Mesothelial cell of epicardium (in vitro differentiated cells): ENCODE data around the gene SETDB1. TPM values are rescaled to one million over a fixed set of nuclear protein-coding genes. Genes with fewer than 3 reads are reported as not detected.
A peak's percentile ranks its signal among the peaks of the same experiment; 100 is the strongest.

Experiments
- DNase-seq, 2 experiments: peaks; one replicate each; pipeline ENCODE4 v3.0.0; 2021; ENCODE audit warnings: low spot score in 2 of 2; ENCODE audit not compliant: unreplicated experiment in 2 of 2
- H3K27ac Mint-ChIP-seq: 2 replicates; pipeline ENCODE4 v1.8.0; 2021; ENCODE audit warnings: mixed read lengths
- H3K27me3 Mint-ChIP-seq: 2 replicates; pipeline ENCODE4 v1.8.0; 2021; ENCODE audit warnings: low read depth, mixed read lengths
- H3K36me3 Mint-ChIP-seq: 2 replicates; pipeline ENCODE4 v1.8.0; 2021; ENCODE audit warnings: mixed read lengths
- H3K4me1 Mint-ChIP-seq: 2 replicates; pipeline ENCODE4 v1.8.0; 2021; ENCODE audit warnings: mixed read lengths
- H3K4me3 Mint-ChIP-seq: 2 replicates; pipeline ENCODE4 v1.8.0; 2021; ENCODE audit warnings: mild to moderate bottlenecking, moderate library complexity, mixed read lengths
- H3K9me3 Mint-ChIP-seq: 2 replicates; pipeline ENCODE4 v1.8.0; 2021; ENCODE audit warnings: mixed read lengths
- CTCF ChIP-seq: fragments of 200-600 bp; sonication (generic); IDR thresholded peaks from one replicate; pipeline ENCODE4 v1.5.0; 2021; ENCODE audit warnings: antibody characterized with exemption; ENCODE audit not compliant: unreplicated experiment
- total RNA-seq: library from RNA; stranded (reverse); gene quantifications from 3 replicates; pipeline ENCODE4 v1.2.1, GENCODE V29; 2021

SETDB1 gene
- total RNA-seq, 1 donor from 2014 or later = 101 TPM

- H3K27me3 Mint-ChIP-seq = no peaks in the 10 kb centered on the region
- peaks cover 16% of the 10 kb centered on the region for H3K36me3 Mint-ChIP-seq
- no peak overlapping the region for H3K27ac Mint-ChIP-seq
- no peak overlapping the region for H3K4me3 Mint-ChIP-seq
- no peak for DNase-seq
- no peaks in the 10 kb centered on the region for H3K9me3 Mint-ChIP-seq
- TF ChIP-seq CTCF = no peak
- H3K4me1 Mint-ChIP-seq = peaks cover 33% of the 10 kb centered on the region
These were observed 42.3 kb downstream of the SETDB1 start for GRCh38 chr1:150968491-150968890.

GRCh38 chr1:150969626-150970025 lies 43.5 kb downstream of the SETDB1 start:
- TF ChIP-seq CTCF = no peak
- Mint-ChIP-seq H3K4me3 (no peak overlapping the region), H3K36me3 (peaks cover 7% of the 10 kb centered on the region), H3K9me3 (no peaks in the 10 kb centered on the region), H3K4me1 (peaks cover 35% of the 10 kb centered on the region), H3K27ac (no peak overlapping the region), H3K27me3 (no peaks in the 10 kb centered on the region)
- no peak for DNase-seq

GRCh38 chr1:150970808-150971582 lies 44.8 kb downstream of the SETDB1 start:
- DNase-seq = no peak
- Mint-ChIP-seq H3K4me3 (peak overlapping the region; percentile 80), H3K9me3 (no peaks in the 10 kb centered on the region), H3K27ac (peak overlapping the region; percentile 69), H3K4me1 (peaks cover 35% of the 10 kb centered on the region), H3K27me3 (no peaks in the 10 kb centered on the region), H3K36me3 (peaks cover 5% of the 10 kb centered on the region)
- no peak for TF ChIP-seq CTCF

- peak overlapping the region; percentile 92 for H3K27ac Mint-ChIP-seq
- DNase-seq = no peak
- H3K4me3 Mint-ChIP-seq = peak overlapping the region; percentile 80
- no peak for TF ChIP-seq CTCF
- no peaks in the 10 kb centered on the region for H3K9me3 Mint-ChIP-seq
- no peaks in the 10 kb centered on the region for H3K27me3 Mint-ChIP-seq
- H3K36me3 Mint-ChIP-seq = peaks cover 2% of the 10 kb centered on the region
- peaks cover 36% of the 10 kb centered on the region for H3K4me1 Mint-ChIP-seq
These were observed 45.6 kb downstream of the SETDB1 start for GRCh38 chr1:150971583-150972416.

- TF ChIP-seq CTCF = no peak
- Mint-ChIP-seq H3K9me3 (no peaks in the 10 kb centered on the region), H3K27me3 (no peaks in the 10 kb centered on the region), H3K36me3 (peaks cover 2% of the 10 kb centered on the region), H3K4me1 (peaks cover 39% of the 10 kb centered on the region), H3K4me3 (peak overlapping the region; percentile 80), H3K27ac (peak overlapping the region; percentile 92)
- no peak for DNase-seq
These were observed 46.3 kb downstream of the SETDB1 start for GRCh38 chr1:150972417-150972940.
